NCI-H2196 (cell line): ENCODE results near the gene GZF1.

Source experiments
- DNase-seq: peaks from one replicate; lab custom pipeline; 2025; ENCODE audit not compliant: unreplicated experiment; lab: John Stamatoyannopoulos, UW

Gene GZF1

GRCh38 chr20:23404196-23404595 is 42.2 kb downstream of the GZF1 start:
- DNase-seq: no peak

DNA sequence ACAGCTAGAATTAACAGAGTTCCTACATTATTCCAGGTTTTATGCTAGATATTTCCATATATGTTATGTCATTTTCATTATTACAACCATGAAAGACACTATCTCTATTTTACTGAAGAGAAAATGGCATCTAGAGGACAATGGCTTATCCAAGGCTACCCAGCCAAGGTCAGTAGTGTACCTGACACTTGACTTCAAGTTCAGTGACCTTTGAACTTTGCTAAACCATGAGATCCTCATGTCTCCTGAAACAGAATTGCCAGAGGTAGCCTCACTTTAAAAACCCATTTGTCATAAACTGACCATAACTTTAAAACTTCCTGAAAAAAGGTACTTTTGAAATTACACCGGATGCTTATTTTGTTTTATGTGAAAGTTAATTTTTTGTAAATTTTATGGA is 44.9 kb downstream of the GZF1 start:
- DNase-seq: no peak

DNA sequence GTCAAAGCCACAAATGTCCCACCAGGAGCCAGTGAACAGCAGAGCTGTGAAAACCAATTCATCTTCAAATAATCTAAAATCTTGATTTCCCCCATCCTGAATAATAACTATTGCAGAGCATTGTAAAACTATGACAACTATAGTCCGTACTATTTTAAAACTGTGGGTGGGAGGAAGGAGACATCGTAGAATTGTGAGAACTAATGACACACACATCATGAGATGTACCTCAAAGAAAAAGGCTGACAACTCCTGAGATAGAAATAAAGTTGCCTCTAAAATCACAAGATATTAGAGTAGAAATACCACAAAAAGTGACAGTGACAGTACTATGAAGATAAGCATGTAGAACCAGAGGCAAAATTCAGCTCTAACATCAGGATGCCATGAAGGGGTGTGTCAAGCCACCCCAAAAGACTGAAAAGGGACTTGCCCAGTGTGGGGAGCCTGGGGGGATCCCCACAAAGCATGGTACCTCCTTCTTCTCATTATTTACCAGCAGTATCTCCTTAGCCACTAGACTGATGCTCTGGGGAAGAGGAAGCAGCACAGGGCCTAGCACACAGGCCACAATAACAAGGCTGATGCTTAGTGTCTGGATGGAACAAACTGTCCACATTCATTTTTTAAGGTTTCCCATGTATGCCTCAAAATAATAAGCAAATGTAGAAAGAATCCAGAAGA is 45.9 kb downstream of the GZF1 start:
- no peak for DNase-seq

GRCh38 chr20:23408957-23409356 is 47.0 kb downstream of the GZF1 start:
- DNase-seq: no peak

DNA sequence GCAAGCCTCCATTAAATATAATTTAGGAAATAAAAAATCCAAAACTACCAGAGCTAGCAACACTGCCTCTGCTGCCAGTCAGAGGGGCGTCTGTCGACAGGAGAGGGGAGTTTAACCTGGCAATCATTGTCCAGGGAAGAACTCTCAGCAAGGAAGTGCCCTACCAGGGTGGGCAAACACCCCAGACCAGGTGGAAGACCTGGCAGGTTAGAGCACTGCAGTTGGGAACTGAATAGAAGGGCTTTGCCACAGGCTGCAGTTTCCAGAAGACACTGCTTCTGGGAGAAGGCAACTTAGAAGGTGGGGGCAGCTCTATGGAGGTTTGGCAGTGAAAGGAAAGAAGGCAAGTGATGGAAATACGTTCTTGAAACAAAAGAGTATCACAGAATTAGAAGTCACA is 47.8 kb downstream of the GZF1 start:
- DNase-seq: no peak

GRCh38 chr20:23410916-23411695 is 49.1 kb downstream of the GZF1 start:
- no peak for DNase-seq

- DNase-seq: no peak
Observed at GRCh38 chr20:23412026-23412425, 50.0 kb downstream of the GZF1 start.

- no peak for DNase-seq
Observed at GRCh38 chr20:23413862-23414422, 52.0 kb downstream of the GZF1 start.

DNA sequence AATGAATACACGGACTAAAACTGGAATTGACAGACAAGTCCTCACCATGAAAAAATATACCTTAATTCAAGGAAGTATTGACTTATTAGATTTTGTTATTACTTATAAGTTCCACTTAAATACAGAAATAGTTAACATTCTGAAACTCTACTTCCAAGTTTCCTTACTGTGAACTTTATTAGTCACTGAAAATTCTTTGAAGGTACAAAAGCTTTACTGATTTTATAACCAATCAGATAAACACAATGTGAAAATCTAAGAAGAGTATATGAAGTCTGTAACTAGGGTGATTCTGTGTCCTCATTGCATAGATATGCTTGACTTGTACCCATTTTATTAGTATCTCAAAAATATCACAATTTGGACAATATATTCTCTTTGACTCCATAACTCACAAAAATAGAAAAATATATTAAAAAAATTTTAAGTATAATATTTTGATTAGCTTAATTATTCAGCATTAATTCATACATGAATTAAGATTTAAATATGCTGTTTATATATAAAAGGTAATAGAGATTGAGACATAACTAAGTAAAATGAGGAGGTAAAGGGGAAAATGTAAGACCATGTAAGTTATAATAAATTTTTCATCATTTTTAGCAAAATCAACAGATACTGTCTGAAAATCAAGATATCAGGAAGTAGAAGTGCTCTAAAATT is 52.7 kb downstream of the GZF1 start:
- no peak for DNase-seq

DNA sequence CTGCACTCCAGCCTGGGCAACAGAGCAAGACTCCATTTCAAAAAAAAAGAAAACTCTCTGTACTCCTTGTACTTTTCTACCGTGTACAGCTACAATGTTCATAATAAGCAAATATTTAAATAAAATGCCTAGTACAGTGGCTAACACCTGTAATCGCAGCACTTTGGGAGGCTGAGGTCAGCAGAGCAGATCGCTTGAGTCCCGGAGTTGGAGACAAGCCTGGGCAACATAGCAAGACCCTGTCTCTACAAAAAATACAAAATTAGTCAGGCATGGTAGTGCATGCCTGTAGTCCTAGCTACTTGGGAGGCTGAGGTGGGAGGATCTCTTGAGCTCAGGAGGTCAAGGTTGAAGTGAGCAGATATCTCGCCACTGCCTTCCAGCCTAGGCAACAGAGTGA is 53.6 kb downstream of the GZF1 start:
- DNase-seq: no peak

DNA sequence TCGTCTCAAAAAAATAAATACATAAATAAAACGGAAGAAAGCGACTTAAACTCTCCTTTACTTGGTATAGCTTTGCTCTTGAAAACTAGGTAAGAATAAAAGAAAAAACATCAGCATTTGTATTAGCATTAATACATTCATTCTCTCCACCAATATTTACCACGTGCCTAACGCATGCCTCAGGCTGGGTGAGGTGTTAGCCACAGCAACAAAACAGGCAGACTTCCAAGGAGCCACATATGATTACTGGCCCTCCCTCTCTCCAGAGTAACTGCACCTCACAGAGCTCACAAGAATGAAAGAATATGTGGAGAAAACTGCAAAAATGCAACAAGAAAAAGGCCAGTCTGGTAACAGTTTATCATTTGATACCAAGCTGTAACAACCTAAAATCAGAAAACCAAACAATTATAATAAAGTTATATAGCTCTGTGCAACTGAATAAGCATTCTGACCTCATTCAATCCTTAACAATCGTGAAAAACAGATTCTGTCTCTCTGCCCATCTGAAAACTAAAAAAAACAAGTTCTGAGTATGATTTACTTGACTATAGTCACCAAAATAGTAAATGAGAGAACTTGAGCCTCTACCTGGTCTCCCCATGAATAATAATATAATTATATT is 54.1 kb downstream of the GZF1 start:
- no peak for DNase-seq

DNA sequence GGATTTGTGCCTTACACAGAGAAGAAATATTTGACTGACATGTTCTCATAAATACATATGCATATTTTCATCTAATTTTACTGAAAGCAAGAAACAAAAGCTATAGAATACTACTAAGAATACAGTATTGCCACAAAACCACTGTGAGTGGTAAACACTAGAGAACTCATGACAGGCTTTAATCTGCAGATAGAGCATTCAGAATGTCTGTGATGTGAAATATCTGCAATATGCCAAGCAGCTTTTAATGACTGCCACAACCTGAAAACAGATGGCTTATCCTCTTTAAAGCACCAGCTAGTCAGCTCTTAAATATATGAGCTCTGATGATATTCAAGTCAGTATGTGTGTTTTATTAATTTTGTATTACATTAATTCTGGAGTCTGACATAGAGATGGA is 55.9 kb downstream of the GZF1 start:
- no peak for DNase-seq

DNA sequence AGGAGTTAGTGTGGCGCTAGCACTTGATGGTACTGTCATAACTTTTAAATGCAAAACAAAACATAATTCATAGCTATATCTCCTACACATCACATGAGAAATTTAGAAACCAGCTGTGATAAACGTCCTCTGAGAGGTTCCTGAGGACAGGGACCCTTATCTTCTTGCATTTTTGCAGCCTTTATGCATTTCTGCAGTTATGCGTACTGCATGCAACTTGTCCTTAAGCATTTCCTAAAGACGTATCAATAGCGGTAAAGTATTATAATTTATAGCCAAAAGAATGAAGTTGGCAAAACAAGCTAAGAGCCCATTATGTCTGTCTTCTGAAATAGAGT is 57.6 kb downstream of the GZF1 start:
- no peak for DNase-seq

DNA sequence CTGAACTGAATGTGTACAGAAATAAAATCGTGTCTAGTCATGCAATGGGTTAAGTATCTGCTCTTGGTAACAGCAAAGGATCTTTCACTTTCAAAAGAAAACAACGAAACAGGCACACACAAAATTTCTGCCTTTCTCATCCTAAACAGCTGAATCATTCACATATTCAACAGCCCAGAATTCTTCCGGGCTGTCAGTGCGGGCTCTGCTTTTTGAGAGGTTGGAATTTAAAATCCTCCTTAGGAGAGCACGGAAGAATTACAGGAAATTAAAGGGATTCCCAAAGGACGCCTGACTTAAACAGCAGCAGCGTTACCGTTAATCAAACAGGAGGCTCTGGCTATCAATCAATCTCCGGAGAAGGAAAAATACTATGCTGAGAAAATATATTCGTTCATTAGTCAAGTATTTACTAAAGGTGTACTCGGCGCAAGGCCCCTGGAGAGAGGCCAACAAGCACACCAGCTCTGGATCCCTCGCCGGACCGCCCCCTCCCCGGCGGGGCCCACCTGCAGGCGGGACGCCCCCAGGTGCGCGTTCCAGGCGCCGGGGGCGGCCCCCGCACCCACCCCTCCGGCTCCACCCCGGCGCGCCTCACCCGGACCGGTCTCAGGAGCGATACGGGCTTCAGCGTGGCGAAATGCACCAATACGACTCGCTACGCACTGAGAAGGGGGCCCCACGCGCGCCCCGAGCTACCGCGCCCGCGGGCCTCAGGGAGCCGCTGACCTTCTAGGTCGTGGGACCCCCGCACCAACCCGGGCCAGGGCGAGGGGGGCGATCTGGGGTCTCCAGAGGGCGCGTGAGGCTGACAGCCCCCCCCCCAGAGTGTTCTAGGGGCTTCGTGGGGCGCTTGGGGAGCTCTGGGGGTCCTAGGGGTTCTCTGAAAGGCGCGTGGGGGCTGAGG is 58.3 kb downstream of the GZF1 start:
- DNase-seq: peak; percentile 9

DNA sequence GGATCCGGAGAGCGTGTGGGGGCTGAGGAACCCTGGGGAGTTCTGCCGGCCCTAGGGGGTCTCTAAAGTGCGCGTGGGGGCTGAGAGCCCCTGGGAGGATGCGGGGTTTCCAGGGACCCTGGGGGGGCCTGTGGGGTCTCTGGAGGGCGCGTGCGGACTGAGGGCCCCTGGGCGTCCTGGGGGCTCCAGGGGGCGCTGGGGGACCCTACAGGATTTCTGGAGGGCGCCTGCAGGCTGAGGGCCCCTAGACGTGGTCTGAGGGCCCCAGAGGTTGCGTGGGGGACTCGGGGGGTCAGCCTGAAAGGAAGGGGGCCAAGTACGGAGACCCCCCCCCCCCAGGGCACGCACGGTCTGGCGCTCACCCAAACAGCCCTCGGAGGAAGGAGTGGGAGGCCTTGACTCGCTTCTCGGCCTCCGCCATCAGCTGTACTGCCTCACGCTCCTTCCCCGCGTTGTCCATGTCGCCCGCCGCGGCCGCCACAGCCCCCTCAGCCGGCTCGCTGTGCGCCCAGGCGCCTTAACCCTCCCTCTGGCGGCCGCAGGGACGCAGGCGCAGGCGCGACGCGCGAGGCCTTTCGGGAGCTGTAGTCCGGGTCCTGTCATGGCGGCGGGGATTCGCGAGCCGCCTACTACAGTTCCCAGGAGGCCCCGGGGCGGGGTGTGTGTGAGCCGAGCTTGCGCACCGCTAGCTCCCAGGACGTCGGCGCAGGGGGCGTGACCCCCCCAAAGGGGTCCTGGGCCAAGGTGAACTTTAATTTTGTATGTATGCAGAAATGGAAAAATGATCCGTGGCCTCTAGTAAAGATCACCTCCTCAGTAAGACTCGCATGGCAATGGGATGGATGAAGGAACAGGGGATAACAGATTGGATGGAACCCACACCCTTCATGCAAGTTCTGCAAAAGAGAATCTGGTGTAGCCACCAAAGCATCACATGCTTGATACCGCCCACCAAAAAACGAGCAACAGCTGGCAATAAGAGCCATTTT is 59.3 kb downstream of the GZF1 start, which contains the start of gene NAPB:
TSS of gene NAPB (minus strand) at position 546 of the 989 bp plus-strand sequence. CDS start at position 460, 86 bp downstream.
- peak; percentile 94 for DNase-seq
